ENCODE measurements around the gene DUSP10. TPM values are rescaled to one million over a fixed set of nuclear protein-coding genes. Genes with fewer than 3 reads are reported as not detected.

DUSP10 gene
- total RNA-seq, 1 donor from 2014 or later: 22.9 TPM

GRCh38 chr1:221736714-221737113 lies 5.2 kb downstream of the DUSP10 start:
- intact Hi-C loops (cut with micrococcal nuclease): no loop called here

- intact Hi-C loops (cut with micrococcal nuclease): no loop called here
Observed at GRCh38 chr1:221735999-221736398, 5.9 kb downstream of the DUSP10 start.

GRCh38 chr1:221734187-221734586 lies 7.7 kb downstream of the DUSP10 start:
- intact Hi-C loops (cut with micrococcal nuclease): no loop called here

- intact Hi-C loops (cut with micrococcal nuclease): no loop called here
Observed at GRCh38 chr1:221732052-221732451, 9.8 kb downstream of the DUSP10 start.

- intact Hi-C loops (cut with micrococcal nuclease): loop anchor here (5.0 kb wide), 2 partner anchors 293 to 912 kb away; no protein-coding TSS in a partner anchor
Observed at GRCh38 chr1:221729771-221730330, 12.0 kb downstream of the DUSP10 start.

GRCh38 chr1:221728037-221728505 lies 13.8 kb downstream of the DUSP10 start:
- intact Hi-C loops (cut with micrococcal nuclease): loop anchor here (5.0 kb wide), 2 partner anchors 291 to 914 kb away; no protein-coding TSS in a partner anchor

- intact Hi-C loops (cut with micrococcal nuclease): loop anchor here (1.0 to 5.0 kb wide), 4 partner anchors 15 to 915 kb away; partner anchors contain the start of gene DUSP10
Observed at GRCh38 chr1:221727146-221728036, 14.5 kb downstream of the DUSP10 start.

- intact Hi-C loops (cut with micrococcal nuclease): loop anchor here (1.0 to 5.0 kb wide), 4 partner anchors 13 to 916 kb away; no protein-coding TSS in a partner anchor
Observed at GRCh38 chr1:221725735-221726672, 15.9 kb downstream of the DUSP10 start.

- intact Hi-C loops (cut with micrococcal nuclease): loop anchor here (5.0 kb wide), 2 partner anchors 288 to 917 kb away; no protein-coding TSS in a partner anchor
Observed at GRCh38 chr1:221724931-221725605, 16.8 kb downstream of the DUSP10 start.

GRCh38 chr1:221723848-221724236 lies 18.0 kb downstream of the DUSP10 start:
- intact Hi-C loops (cut with micrococcal nuclease): no loop called here

GRCh38 chr1:221723018-221723847 lies 18.7 kb downstream of the DUSP10 start:
- intact Hi-C loops (cut with micrococcal nuclease): no loop called here

- intact Hi-C loops (cut with micrococcal nuclease): no loop called here
Observed at GRCh38 chr1:221722254-221723017, 19.5 kb downstream of the DUSP10 start.

- intact Hi-C loops (cut with micrococcal nuclease): no loop called here
Observed at GRCh38 chr1:221720545-221720944, 21.3 kb downstream of the DUSP10 start.

GRCh38 chr1:221719987-221720386 lies 21.9 kb downstream of the DUSP10 start:
- intact Hi-C loops (cut with micrococcal nuclease): no loop called here

GRCh38 chr1:221719278-221719597 lies 22.7 kb downstream of the DUSP10 start:
- intact Hi-C loops (cut with micrococcal nuclease): no loop called here

- intact Hi-C loops (cut with micrococcal nuclease): no loop called here
Observed at GRCh38 chr1:221718381-221719277, 23.3 kb downstream of the DUSP10 start.

GRCh38 chr1:221717485-221717853 lies 24.4 kb downstream of the DUSP10 start:
- intact Hi-C loops (cut with micrococcal nuclease): no loop called here
